K562 (cell line): ENCODE results near the gene ZAP70. TPM values are rescaled to one million over a fixed set of nuclear protein-coding genes. Genes with fewer than 3 reads are reported as not detected.

ENCODE experiments used
- ATAC-seq: fragments of 200-7000 bp; cut with Tn5 transposase; 3 replicates; pipeline ENCODE4 v1.9.1; 2020; ENCODE audit warnings: moderate library complexity
- BruUV-seq: library from RNA; stranded (reverse); fragments of 400-500 nt; replicated peaks from 2 replicates; lab custom pipeline; 2021; lab: Mats Ljungman, UMichigan
- CTCF ChIA-PET: fragments of 300-600 bp; formaldehyde crosslinking; extraction: SDS; loops from one replicate; lab custom pipeline; 2021; ENCODE audit warnings: low intra/inter-chr PET ratio; lab: Yijun Ruan, JAX
- POLR2A ChIA-PET: fragments of 300-600, 350-650 bp; sonication (Branson Sonifier 250); formaldehyde crosslinking; extraction: SDS; loops from one replicate; lab custom pipeline; 2021; ENCODE audit warnings: antibody characterized with exemption, inconsistent platforms; lab: Yijun Ruan, JAX
- DNase-seq, 4 experiments: peaks; one replicate each; pipeline versions ENCODE4 v3.0.0 to v3.0.0-alpha.2; 2011 to 2018; ENCODE audit warnings: low spot score in 3 of 4, mixed read lengths in 3 of 4; ENCODE audit errors: extremely low read depth in 1 of 4
- FAIRE-seq: peaks from 2 replicates; lab custom pipeline; 2011; peaks lifted over from hg19 to GRCh38; lab: Jason Lieb, UNC
- H2AFZ ChIP-seq: 2 replicates; pipeline ENCODE4 v1.6.0; 2011; ENCODE audit warnings: low read depth, low read length, control low read depth, inconsistent platforms
- H3K27ac ChIP-seq: fragments of 200-600 bp; 3 replicates; pipeline ENCODE4 v1.8.0; 2011; ENCODE audit warnings: low read depth, mild to moderate bottlenecking, control low read depth, inconsistent platforms, low read length, moderate library complexity, mixed read lengths; ENCODE audit errors: extremely low read depth
- H3K27me3 ChIP-seq, 2 experiments: fragments of 300-600 bp in 1 of 2; 2 replicates in 1 of 2; 3 replicates in 1 of 2; pipeline versions ENCODE4 v1.6.0 to v1.8.0; 2011; ENCODE audit warnings: inconsistent platforms in 2 of 2, low read length in 2 of 2, mild to moderate bottlenecking in 1 of 2, mixed read lengths in 1 of 2, moderate library complexity in 1 of 2; ENCODE audit not compliant: control insufficient read depth in 2 of 2, insufficient read depth in 2 of 2
- H3K36me3 ChIP-seq: fragments of 300-600 bp; 3 replicates; pipeline ENCODE4 v1.8.0; 2011; ENCODE audit warnings: mild to moderate bottlenecking, low read length, inconsistent platforms; ENCODE audit not compliant: control insufficient read depth, insufficient read depth
- H3K4me1 ChIP-seq, 2 experiments: fragments of 200-600 bp in 1 of 2; replicated peaks in 1 of 2; 2 replicates in 1 of 2; 3 replicates in 1 of 2; pipeline versions ENCODE4 v1.5.1 to v1.8.0; 2011; ENCODE audit warnings: inconsistent platforms in 2 of 2, low read length in 2 of 2, mild to moderate bottlenecking in 1 of 2, mixed read lengths in 1 of 2, moderate library complexity in 1 of 2; ENCODE audit not compliant: control insufficient read depth in 2 of 2, insufficient read depth in 2 of 2
- H3K4me2 ChIP-seq: 2 replicates; pipeline ENCODE4 v1.6.1; 2011; ENCODE audit warnings: low read length, control low read depth, inconsistent platforms, mixed read lengths; ENCODE audit not compliant: insufficient read depth
- H3K4me3 ChIP-seq: fragments of 200-600 bp; sonication (generic), shearing (Covaris generic); 2 replicates; pipeline ENCODE4 v1.5.1; 2016; ENCODE audit warnings: control low read depth, inconsistent platforms
- H3K79me2 ChIP-seq: fragments of 200-600 bp; 3 replicates; pipeline ENCODE4 v1.8.0; 2011; ENCODE audit warnings: low read length, inconsistent platforms; ENCODE audit not compliant: control insufficient read depth, insufficient read depth
- H3K9ac ChIP-seq, 2 experiments: 2 replicates each; pipeline versions ENCODE4 v1.6.0 to v1.6.1; 2011; ENCODE audit warnings: low read depth in 2 of 2, low read length in 2 of 2, control low read depth in 1 of 2, inconsistent platforms in 1 of 2, mild to moderate bottlenecking in 1 of 2, mixed read lengths in 1 of 2; ENCODE audit not compliant: insufficient read depth in 1 of 2
- H3K9me1 ChIP-seq: one replicate; pipeline ENCODE4 v1.6.0; 2011; ENCODE audit warnings: inconsistent platforms, mild to moderate bottlenecking, low read length, moderate library complexity; ENCODE audit not compliant: control insufficient read depth, insufficient read depth
- H3K9me3 ChIP-seq: replicated peaks from 2 replicates; pipeline ENCODE4 v1.5.1; 2011; ENCODE audit warnings: low read depth, low read length, inconsistent platforms; ENCODE audit not compliant: control insufficient read depth, insufficient read depth
- H4K20me1 ChIP-seq: replicated peaks from 2 replicates; pipeline ENCODE4 v1.6.1; 2011; ENCODE audit warnings: low read length, inconsistent platforms, mixed read lengths; ENCODE audit not compliant: control insufficient read depth, insufficient read depth
- ADNP ChIP-seq: fragments of 200-800 bp; sonication (Bioruptor generic); IDR thresholded peaks from 2 replicates; pipeline ENCODE4 v1.6.1; 2016; ENCODE audit warnings: missing genetic modification characterization, missing compliant biosample characterization
- EZH2 ChIP-seq: IDR thresholded peaks from 2 replicates; pipeline ENCODE4 v1.6.1; 2012; ENCODE audit warnings: low read depth, mild to moderate bottlenecking, inconsistent platforms, low read length, borderline replicate concordance
- HDAC3 ChIP-seq: fragments of 450-650 bp; IDR thresholded peaks from 2 replicates; pipeline ENCODE4 v1.6.1; 2018; ENCODE audit warnings: borderline replicate concordance, mild to moderate bottlenecking, moderate library complexity; ENCODE audit not compliant: partially characterized antibody
- HNRNPH1 ChIP-seq: fragments of 200-400 bp; formaldehyde crosslinking; optimal IDR thresholded peaks from 2 replicates; pipeline ENCODE3; 2017; ENCODE audit warnings: low read depth, mild to moderate bottlenecking, low read length, moderate library complexity
- IFI16 ChIP-seq: fragments of 250-450 bp; sonication (Bioruptor Pico); IDR thresholded peaks from 2 replicates; pipeline ENCODE4 v2.1.2; 2022; ENCODE audit warnings: mild to moderate bottlenecking, inconsistent platforms
- MYC ChIP-seq, 2 experiments: fragments of 250-450 bp in 1 of 2; sonication (Bioruptor Pico) in 1 of 2; IDR thresholded peaks; 2 replicates each; pipeline versions ENCODE4 v1.5.1 to v1.6.1; 2012 to 2021; ENCODE audit warnings: low read depth in 2 of 2, borderline replicate concordance in 1 of 2, improper control_type of control experiment in 1 of 2, low read length in 1 of 2, mild to moderate bottlenecking in 1 of 2, moderate library complexity in 1 of 2
- PYGO2 ChIP-seq: fragments of 450-650 bp; IDR thresholded peaks from 2 replicates; pipeline ENCODE4 v1.6.1; 2016; ENCODE audit warnings: mild to moderate bottlenecking, missing genetic modification characterization, moderate library complexity, missing compliant biosample characterization
- RB1 ChIP-seq: fragments of 450-650 bp; IDR thresholded peaks from 2 replicates; pipeline ENCODE4 v1.6.1; 2017; ENCODE audit warnings: low read depth, mild to moderate bottlenecking
- ZNF197 ChIP-seq: fragments of 200-800 bp; sonication (Bioruptor generic); IDR thresholded peaks from 2 replicates; pipeline ENCODE4 v1.6.1; 2016; ENCODE audit warnings: low read depth, missing genetic modification characterization, missing compliant biosample characterization
- ZNF316 ChIP-seq: fragments of 450-650 bp; IDR thresholded peaks from 2 replicates; pipeline ENCODE4 v1.6.1; 2016
- WGBS: fragments of 100-300 bp; shearing (Covaris generic); methylation state at CpG from one replicate; pipeline ENCODE4 v1.1.6; 2016; ENCODE audit warnings: low coverage, mixed read lengths; ENCODE audit not compliant: insufficient coverage; ENCODE audit errors: missing lambda C conversion rate; 5-methylcytosine and 5-hydroxymethylcytosine counted together
- in situ Hi-C: fragments of 300-500 bp; cut with MboI; formaldehyde crosslinking; loops from 4 replicates; pipeline ENCODE4 v1.15.0; 2018; ENCODE audit warnings: inconsistent platforms, mixed read lengths
- intact Hi-C: fragments of 100-400 bp; cut with micrococcal nuclease; formaldehyde crosslinking; loops from 2 replicates; pipeline ENCODE4 v1.14.2; 2022
- polyA plus RNA-seq, 8 experiments: library from polyadenylated mRNA; depleted of rRNA in 4 of 8; stranded (reverse) in 5 of 8; unstranded in 3 of 8; fragments of >200 nt; fragmentation: Nextera tagmentation in 2 of 8; fragmentation: Illumina TruSeq in 1 of 8; extraction: Ambion mirVana in 2 of 8; extraction: Trizol in 1 of 8; gene quantifications; 2 replicates each; pipeline versions ENCODE4 v1.2.1 to v1.2.3, GENCODE V29; 2011 to 2014; ENCODE audit warnings: inconsistent platforms in 1 of 8, missing spikeins in 1 of 8
- total RNA-seq, 7 experiments: library from RNA; depleted of rRNA in 6 of 7; stranded (reverse); fragments of >200 nt in 6 of 7; fragmentation: Illumina TruSeq in 2 of 7; extraction: Trizol in 2 of 7; gene quantifications; 2 replicates each; pipeline versions ENCODE4 v1.2.1 to v1.2.3, GENCODE V29; 2011 to 2021; ENCODE audit warnings: low replicate concordance in 1 of 7
- TF ChIP-seq, protein P1 (sequence below): fragments of 450-650 bp; formaldehyde crosslinking; IDR thresholded peaks from 2 replicates; pipeline ENCODE4 v1.4.0; 2020; ENCODE audit warnings: mild to moderate bottlenecking, moderate library complexity

ZAP70 gene
- total and polyA plus RNA-seq, 9 of the 15 experiments (the other 6 are each of a cell fraction or from before 2014, with no cell fraction given) = 0.06 to 0.80 (median 0.21) TPM; not detected in 1

DNA sequence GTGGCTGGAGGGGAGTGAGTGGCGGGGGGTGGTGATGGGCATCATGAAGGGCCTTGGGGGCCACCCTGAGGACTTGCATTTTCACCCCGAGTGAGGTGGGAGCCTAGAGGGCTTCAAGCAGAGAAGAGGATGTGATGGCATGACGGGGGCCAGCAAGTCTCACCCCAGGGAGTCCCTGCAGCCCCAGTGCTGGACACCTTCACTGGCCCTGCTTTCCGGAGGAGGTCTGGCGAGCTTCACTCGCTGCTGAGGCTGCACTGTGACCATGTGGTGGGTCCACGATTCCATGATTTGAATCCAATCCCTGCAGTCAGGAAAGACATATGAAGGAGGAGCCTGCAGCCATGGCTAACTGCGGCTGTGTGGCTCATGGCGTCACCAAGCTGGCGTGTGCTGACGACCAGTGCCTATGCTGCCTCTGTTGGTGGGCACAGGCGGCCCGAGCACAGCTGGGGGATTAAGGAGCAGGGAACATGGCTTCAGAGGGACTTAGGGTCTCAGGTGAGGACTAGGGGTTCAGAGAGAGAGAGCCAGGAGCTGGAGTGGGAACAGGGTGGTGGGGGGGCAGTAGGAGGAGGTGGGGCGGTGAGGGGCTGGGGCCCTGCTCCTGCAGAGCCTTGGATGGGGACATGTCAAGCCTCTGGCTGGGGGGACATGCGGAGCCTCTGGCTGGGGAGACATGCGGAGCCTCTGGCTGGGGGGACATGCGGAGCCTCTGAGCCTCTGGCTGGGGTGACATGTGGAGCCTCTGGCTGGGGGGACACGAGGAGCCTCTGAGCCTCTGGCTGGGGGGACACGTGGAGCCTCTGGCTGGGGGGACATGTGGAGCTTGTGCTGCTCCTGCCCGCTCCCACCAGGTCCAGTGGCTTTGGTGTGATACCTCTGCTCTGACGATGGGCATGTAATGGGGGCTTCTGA is 3.6 kb downstream of the ZAP70 start:
- WGBS = 43% methylated on average over 13 of the region's 21 CpGs
- Histone ChIP-seq H3K36me3 (no peaks in the 10 kb centered on the region), H3K4me3 (no peak overlapping the region), H3K79me2 (no peaks in the 10 kb centered on the region), H3K9me3 (no peaks in the 10 kb centered on the region), H3K9ac (peak overlapping the region in 1 of 2 experiments; percentile 52; a peak in 1 of 4 replicates), H3K9me1 (peaks cover 3% of the 10 kb centered on the region), H4K20me1 (peaks cover 4% of the 10 kb centered on the region; the same call in 1 of the 2 replicates), H3K27me3 (peaks cover 0 to 10% of the 10 kb centered on the region in 2 experiments; a peak in 2 of 5 replicates), H3K4me2 (no peak overlapping the region), H2AFZ (peak overlapping the region; percentile 68), H3K27ac (no peak overlapping the region), H3K4me1 (peaks cover 7 to 30% of the 10 kb centered on the region in 2 experiments; a peak in 4 of 5 replicates)
- no TSS peak for BruUV-seq
- no peak for FAIRE-seq
- ChIA-PET POLR2A (interaction anchor here (1.7 kb wide), 1 partner anchor 53 kb away, joined by 3 read pairs; the partner anchor contains the start of gene ACTR1B), CTCF (no interaction called here)
- TF ChIP-seq HNRNPH1 (no peak), RB1 (no peak), ADNP (no peak), ZNF316 (no peak), MYC (IDR thresholded peaks at IDR 0.05; ENCODE audit: low read depth, low read length) (no peak), MYC (CRISPR knock-in tag; IDR thresholded peaks at IDR 0.05; ENCODE audit: borderline replicate concordance, low read depth) (no peak), EZH2 (no peak), IFI16 (CRISPR knock-in tag) (no peak), HDAC3 (no peak), PYGO2 (tag) (no peak), ZNF197 (CRISPR knock-in tag) (no peak)
- TF ChIP-seq, protein P1, sequence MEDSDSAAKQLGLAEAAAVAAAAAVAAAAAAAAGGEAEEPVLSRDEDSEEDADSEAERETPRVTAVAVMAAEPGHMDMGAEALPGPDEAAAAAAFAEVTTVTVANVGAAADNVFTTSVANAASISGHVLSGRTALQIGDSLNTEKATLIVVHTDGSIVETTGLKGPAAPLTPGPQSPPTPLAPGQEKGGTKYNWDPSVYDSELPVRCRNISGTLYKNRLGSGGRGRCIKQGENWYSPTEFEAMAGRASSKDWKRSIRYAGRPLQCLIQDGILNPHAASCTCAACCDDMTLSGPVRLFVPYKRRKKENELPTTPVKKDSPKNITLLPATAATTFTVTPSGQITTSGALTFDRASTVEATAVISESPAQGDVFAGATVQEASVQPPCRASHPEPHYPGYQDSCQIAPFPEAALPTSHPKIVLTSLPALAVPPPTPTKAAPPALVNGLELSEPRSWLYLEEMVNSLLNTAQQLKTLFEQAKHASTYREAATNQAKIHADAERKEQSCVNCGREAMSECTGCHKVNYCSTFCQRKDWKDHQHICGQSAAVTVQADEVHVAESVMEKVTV (CRISPR knock-in tag) = no peak
- intact Hi-C loops = no loop called here
- no peak for DNase-seq
- in situ Hi-C loops = no loop called here
- no peak for ATAC-seq
